Measurements from ENCODE around the gene ESYT1. TPM values are rescaled to one million over a fixed set of nuclear protein-coding genes. Genes with fewer than 3 reads are reported as not detected.

ESYT1 gene
- total and polyA plus RNA-seq, 9 of the 15 experiments (the other 6 are each of a cell fraction or from before 2014, with no cell fraction given) = 132 to 420 (median 164) TPM

GRCh38 chr12:56134897-56135296 lies 6.8 kb downstream of the ESYT1 start:
- Histone ChIP-seq H3K4me1 (replicated peaks in 1 of 2; ENCODE audit: control insufficient read depth in 2 of 2, insufficient read depth in 2 of 2, low read length in 2 of 2) (peaks cover 6 to 8% of the 10 kb centered on the region in 2 experiments; a peak in 3 of 5 replicates), H3K9ac (ENCODE audit: insufficient read depth in 1 of 2, low read depth in 2 of 2, low read length in 2 of 2) (no peak overlapping the region), H3K4me3 (no peak overlapping the region), H3K27me3 (ENCODE audit: control insufficient read depth in 2 of 2, insufficient read depth in 2 of 2, low read length in 2 of 2) (no peaks in the 10 kb centered on the region), H4K20me1 (replicated peaks; ENCODE audit: control insufficient read depth, insufficient read depth, low read length) (no peaks in the 10 kb centered on the region; the same call in none of the 2 replicates), H3K4me2 (ENCODE audit: insufficient read depth, low read length) (no peak overlapping the region), H3K79me2 (ENCODE audit: control insufficient read depth, insufficient read depth, low read length) (peaks cover 34% of the 10 kb centered on the region), H3K9me1 (ENCODE audit: control insufficient read depth, insufficient read depth, low read length) (peaks cover 6% of the 10 kb centered on the region), H3K27ac (ENCODE audit: extremely low read depth, low read depth, low read length) (no peak overlapping the region), H3K9me3 (replicated peaks; ENCODE audit: control insufficient read depth, insufficient read depth, low read depth, low read length) (no peaks in the 10 kb centered on the region), H2AFZ (ENCODE audit: low read depth, low read length) (no peak overlapping the region), H3K36me3 (ENCODE audit: control insufficient read depth, insufficient read depth, low read length) (peaks cover 96% of the 10 kb centered on the region)
- POLR2A ChIA-PET = interaction anchor here (0.9 to 1.6 kb wide), 2 partner anchors 9 to 14 kb away, joined by 3 to 6 read pairs; no protein-coding TSS in a partner anchor
- ATAC-seq = no peak
- FAIRE-seq = no peak
- intact Hi-C loops (cut with micrococcal nuclease) = no loop called here
- DNase-seq (ENCODE audit: extremely low read depth in 1 of 4, low spot score in 3 of 4) = no peak
- TF ChIP-seq ZNF316 (IDR thresholded peaks at IDR 0.05) = peak; percentile 12; the same call in 1 of the 2 replicates
- TF ChIP-seq E2F3 (CRISPR knock-in tag; IDR thresholded peaks at IDR 0.05) = no peak
- no peak for TF ChIP-seq TCF7L2 (IDR thresholded peaks at IDR 0.05; ENCODE audit: low read depth, low read length)
- WGBS (ENCODE audit: insufficient coverage, low coverage, missing lambda C conversion rate) = 95% methylated on average over 6 of the region's 6 CpGs
- in situ Hi-C loops (cut with MboI) = no loop called here
- CTCF ChIA-PET (ENCODE audit: low intra/inter-chr PET ratio) = no interaction called here
- BruUV-seq (replicated peaks) = no TSS peak

DNA sequence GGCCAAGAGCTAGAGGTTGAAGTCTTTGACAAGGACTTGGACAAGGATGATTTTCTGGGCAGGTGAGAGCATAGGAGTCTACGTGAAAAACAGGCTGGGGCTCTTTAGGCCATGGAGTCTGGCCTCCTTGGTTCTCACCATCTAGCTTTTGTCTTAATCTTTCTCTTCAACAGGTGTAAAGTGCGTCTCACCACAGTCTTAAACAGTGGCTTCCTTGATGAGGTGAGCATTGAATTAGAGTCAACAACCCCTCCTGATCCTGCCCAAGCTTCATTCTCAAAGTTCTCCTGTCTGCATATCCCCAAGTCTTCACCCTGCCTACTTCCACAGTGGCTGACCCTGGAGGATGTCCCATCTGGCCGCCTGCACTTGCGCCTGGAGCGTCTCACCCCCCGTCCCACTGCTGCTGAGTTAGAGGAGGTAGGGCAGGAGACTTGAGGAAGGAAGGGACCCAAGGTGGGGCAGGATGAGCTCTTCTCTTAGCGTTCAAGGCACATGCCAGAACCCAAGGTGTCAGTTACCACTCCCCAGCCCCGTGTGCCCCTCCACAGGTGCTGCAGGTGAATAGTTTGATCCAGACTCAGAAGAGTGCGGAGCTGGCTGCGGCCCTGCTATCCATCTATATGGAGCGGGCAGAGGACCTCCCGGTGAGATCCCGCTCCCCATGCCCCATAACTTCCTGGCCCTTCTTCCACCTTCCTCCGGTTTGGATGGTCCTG lies 9.9 kb downstream of the ESYT1 start:
- Histone ChIP-seq H3K36me3 (ENCODE audit: control insufficient read depth, insufficient read depth, low read length) (peaks cover 92% of the 10 kb centered on the region), H3K9me3 (replicated peaks; ENCODE audit: control insufficient read depth, insufficient read depth, low read depth, low read length) (no peaks in the 10 kb centered on the region), H3K79me2 (ENCODE audit: control insufficient read depth, insufficient read depth, low read length) (peaks cover 8% of the 10 kb centered on the region; the same call in 1 of the 3 replicates), H3K27ac (ENCODE audit: extremely low read depth, low read depth, low read length) (no peak overlapping the region), H3K4me1 (replicated peaks in 1 of 2; ENCODE audit: control insufficient read depth in 2 of 2, insufficient read depth in 2 of 2, low read length in 2 of 2) (no peaks in the 10 kb centered on the region; a peak in 1 of 5 replicates), H3K9me1 (ENCODE audit: control insufficient read depth, insufficient read depth, low read length) (no peaks in the 10 kb centered on the region), H3K4me2 (ENCODE audit: insufficient read depth, low read length) (no peak overlapping the region), H3K4me3 (no peak overlapping the region), H2AFZ (ENCODE audit: low read depth, low read length) (no peak overlapping the region), H3K27me3 (ENCODE audit: control insufficient read depth in 2 of 2, insufficient read depth in 2 of 2, low read length in 2 of 2) (no peaks in the 10 kb centered on the region), H3K9ac (ENCODE audit: insufficient read depth in 1 of 2, low read depth in 2 of 2, low read length in 2 of 2) (no peak overlapping the region; a peak in 1 of 4 replicates), H4K20me1 (replicated peaks; ENCODE audit: control insufficient read depth, insufficient read depth, low read length) (no peaks in the 10 kb centered on the region; the same call in 1 of the 2 replicates)
- intact Hi-C loops (cut with micrococcal nuclease) = no loop called here
- ChIA-PET POLR2A (interaction anchor here (0.8 to 1.5 kb wide), 5 partner anchors 9 to 133 kb away, joined by 3 to 7 read pairs (median 3); partner anchors contain the start of gene ZC3H10), CTCF (ENCODE audit: low intra/inter-chr PET ratio) (no interaction called here)
- WGBS (ENCODE audit: insufficient coverage, low coverage, missing lambda C conversion rate) = 96% methylated on average over 14 of the region's 14 CpGs
- DNase-seq (ENCODE audit: extremely low read depth in 1 of 4, low spot score in 3 of 4) = no peak
- no peak for FAIRE-seq
- ATAC-seq = no peak; the same call in 2 of the 3 replicates
- in situ Hi-C loops (cut with MboI) = no loop called here
- no TSS peak for BruUV-seq (replicated peaks)
- TF ChIP-seq ZNF740 (CRISPR knock-in tag; IDR thresholded peaks at IDR 0.05) (0 out of 2 replicates have a peak, but pooled peaks have one; percentile 23), ZNF740 (tag; IDR thresholded peaks at IDR 0.05) (no peak), PHB (CRISPR knock-in tag; IDR thresholded peaks at IDR 0.05) (no peak), EWSR1 (IDR thresholded peaks at IDR 0.05; ENCODE audit: borderline replicate concordance, low read depth, partially characterized antibody) (no peak), RBFOX2 (IDR thresholded peaks at IDR 0.05; ENCODE audit: low read depth, low read length) (peak; percentile 71), TEAD1 (CRISPR knock-in tag; IDR thresholded peaks at IDR 0.05) (no peak)
- TF ChIP-seq, protein P1, sequence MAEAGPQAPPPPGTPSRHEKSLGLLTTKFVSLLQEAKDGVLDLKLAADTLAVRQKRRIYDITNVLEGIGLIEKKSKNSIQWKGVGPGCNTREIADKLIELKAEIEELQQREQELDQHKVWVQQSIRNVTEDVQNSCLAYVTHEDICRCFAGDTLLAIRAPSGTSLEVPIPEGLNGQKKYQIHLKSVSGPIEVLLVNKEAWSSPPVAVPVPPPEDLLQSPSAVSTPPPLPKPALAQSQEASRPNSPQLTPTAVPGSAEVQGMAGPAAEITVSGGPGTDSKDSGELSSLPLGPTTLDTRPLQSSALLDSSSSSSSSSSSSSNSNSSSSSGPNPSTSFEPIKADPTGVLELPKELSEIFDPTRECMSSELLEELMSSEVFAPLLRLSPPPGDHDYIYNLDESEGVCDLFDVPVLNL (CRISPR knock-in tag; IDR thresholded peaks at IDR 0.05; ENCODE audit: low read depth) = no peak
- TF ChIP-seq, protein P2, sequence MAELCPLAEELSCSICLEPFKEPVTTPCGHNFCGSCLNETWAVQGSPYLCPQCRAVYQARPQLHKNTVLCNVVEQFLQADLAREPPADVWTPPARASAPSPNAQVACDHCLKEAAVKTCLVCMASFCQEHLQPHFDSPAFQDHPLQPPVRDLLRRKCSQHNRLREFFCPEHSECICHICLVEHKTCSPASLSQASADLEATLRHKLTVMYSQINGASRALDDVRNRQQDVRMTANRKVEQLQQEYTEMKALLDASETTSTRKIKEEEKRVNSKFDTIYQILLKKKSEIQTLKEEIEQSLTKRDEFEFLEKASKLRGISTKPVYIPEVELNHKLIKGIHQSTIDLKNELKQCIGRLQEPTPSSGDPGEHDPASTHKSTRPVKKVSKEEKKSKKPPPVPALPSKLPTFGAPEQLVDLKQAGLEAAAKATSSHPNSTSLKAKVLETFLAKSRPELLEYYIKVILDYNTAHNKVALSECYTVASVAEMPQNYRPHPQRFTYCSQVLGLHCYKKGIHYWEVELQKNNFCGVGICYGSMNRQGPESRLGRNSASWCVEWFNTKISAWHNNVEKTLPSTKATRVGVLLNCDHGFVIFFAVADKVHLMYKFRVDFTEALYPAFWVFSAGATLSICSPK (IDR thresholded peaks at IDR 0.05; ENCODE audit: borderline replicate concordance) = no peak

Data from K562 (cell line).